HG03342 (cell line): ENCODE data around the gene ST6GALNAC4.
"Not testable (repeated sequence)": the region's sequence is repeated elsewhere in the genome, so short reads cannot be mapped to it uniquely, and the experiment has no call there.

Source experiments
- ATAC-seq: cut with Tn5 transposase; IDR thresholded peaks from one replicate; pipeline ENCODE4 v1.9.1; 2021; ENCODE audit warnings: mild to moderate bottlenecking, moderate library complexity; ENCODE audit not compliant: unreplicated experiment

The ST6GALNAC4 gene

GRCh38 chr9:127895811-127896210 lies 21.0 kb downstream of the ST6GALNAC4 start:
- ATAC-seq, result no peak

- ATAC-seq, result no peak
These were observed 23.4 kb downstream of the ST6GALNAC4 start for GRCh38 chr9:127893392-127893791.

- no peak for ATAC-seq
These were observed 24.0 kb downstream of the ST6GALNAC4 start for GRCh38 chr9:127892831-127893230.

GRCh38 chr9:127890053-127890452 lies 26.8 kb downstream of the ST6GALNAC4 start:
- ATAC-seq, result no peak

GRCh38 chr9:127887792-127888191 lies 29.0 kb downstream of the ST6GALNAC4 start:
- ATAC-seq, result no peak

GRCh38 chr9:127886401-127886972 lies 30.4 kb downstream of the ST6GALNAC4 start:
- ATAC-seq, result no peak

- ATAC-seq, result no peak
These were observed 31.1 kb downstream of the ST6GALNAC4 start for GRCh38 chr9:127885508-127886281.

GRCh38 chr9:127884976-127885490 lies 31.8 kb downstream of the ST6GALNAC4 start:
- ATAC-seq, result no peak

- ATAC-seq, result no peak
These were observed 32.4 kb downstream of the ST6GALNAC4 start for GRCh38 chr9:127884427-127884911.

- ATAC-seq, result no peak
These were observed 32.9 kb downstream of the ST6GALNAC4 start for GRCh38 chr9:127883959-127884358.

- not testable (repeated sequence) for ATAC-seq
These were observed 35.1 kb downstream of the ST6GALNAC4 start for GRCh38 chr9:127881715-127882114.

GRCh38 chr9:127880143-127880542 lies 36.7 kb downstream of the ST6GALNAC4 start:
- no peak for ATAC-seq

GRCh38 chr9:127878652-127879390 lies 38.0 kb downstream of the ST6GALNAC4 start:
- no peak for ATAC-seq

- ATAC-seq, result no peak
These were observed 38.7 kb downstream of the ST6GALNAC4 start for GRCh38 chr9:127878001-127878651.

- ATAC-seq, result no peak
These were observed 39.3 kb downstream of the ST6GALNAC4 start, which contains the start of gene AK1 for GRCh38 chr9:127877566-127877998. AK1 (minus strand) TSS chr9:127877675; CDS start chr9:127874617, 3,058 bp downstream.

- no peak for ATAC-seq
These were observed 39.9 kb downstream of the ST6GALNAC4 start for GRCh38 chr9:127876764-127877562.

- no peak for ATAC-seq
These were observed 40.6 kb downstream of the ST6GALNAC4 start for GRCh38 chr9:127876026-127876763.

GRCh38 chr9:127875306-127875966 lies 41.4 kb downstream of the ST6GALNAC4 start:
- no peak for ATAC-seq
